CD4-positive, CD25-positive, alpha-beta regulatory T cell (primary cell): ENCODE measurements around the gene HSD17B8. TPM values are rescaled to one million over a fixed set of nuclear protein-coding genes. Genes with fewer than 3 reads are reported as not detected.

Source experiments
- ATAC-seq, 2 donors: fragments of 150-1000 bp; cut with Tn5 transposase; one replicate each; pipeline ENCODE4 v1.10.0; 2021; ENCODE audit warnings: low read depth in 2 of 2, moderate number of reproducible peaks in 2 of 2, moderate library complexity in 1 of 2
- DNase-seq, 3 donors: peaks; one replicate each; pipeline versions ENCODE4 v3.0.0 to v3.0.0-alpha.2; 2012 to 2022; ENCODE audit warnings: mixed read lengths in 1 of 3
- H3K27ac ChIP-seq: one replicate; pipeline ENCODE4 v1.7.0; 2013; ENCODE audit warnings: mild to moderate bottlenecking, low read length; ENCODE audit not compliant: insufficient read depth, poor library complexity, severe bottlenecking
- H3K27me3 ChIP-seq: one replicate; pipeline ENCODE4 v1.7.0; 2013; ENCODE audit warnings: low read length; ENCODE audit not compliant: control insufficient read depth, insufficient read depth
- H3K36me3 ChIP-seq: one replicate; pipeline ENCODE4 v1.7.0; 2013; ENCODE audit warnings: mild to moderate bottlenecking, low read length, moderate library complexity; ENCODE audit not compliant: control insufficient read depth, insufficient read depth
- H3K4me1 ChIP-seq: 2 replicates; pipeline ENCODE4 v1.7.0; 2013; ENCODE audit warnings: mild to moderate bottlenecking, low read length; ENCODE audit not compliant: insufficient read depth, control insufficient read depth, poor library complexity, severe bottlenecking
- H3K4me3 ChIP-seq: one replicate; pipeline ENCODE4 v1.7.0; 2013; ENCODE audit warnings: low read depth, mild to moderate bottlenecking, low read length, moderate library complexity
- H3K9me3 ChIP-seq, 2 experiments: 1 replicate in 1 of 2; 2 replicates in 1 of 2; pipeline ENCODE4 v1.7.0; 2013; ENCODE audit warnings: low read length in 2 of 2, mild to moderate bottlenecking in 1 of 2, moderate library complexity in 1 of 2; ENCODE audit not compliant: control insufficient read depth in 2 of 2
- H3K27ac Mint-ChIP-seq, 3 donors: one replicate each; pipeline ENCODE4 v1.8.0; 2020 to 2022; ENCODE audit warnings: mild to moderate bottlenecking in 3 of 3, mixed read lengths in 3 of 3, moderate library complexity in 2 of 3
- H3K27me3 Mint-ChIP-seq: one replicate; pipeline ENCODE4 v1.8.0; 2022; ENCODE audit warnings: mild to moderate bottlenecking, mixed read lengths
- H3K36me3 Mint-ChIP-seq: one replicate; pipeline ENCODE4 v1.8.0; 2020; ENCODE audit warnings: mixed read lengths
- H3K4me1 Mint-ChIP-seq, 4 donors: one replicate each; pipeline ENCODE4 v1.8.0; 2020 to 2022; ENCODE audit warnings: mixed read lengths in 4 of 4, mild to moderate bottlenecking in 1 of 4
- H3K4me3 Mint-ChIP-seq, 4 donors: one replicate each; pipeline ENCODE4 v1.8.0; 2020 to 2022; ENCODE audit warnings: mild to moderate bottlenecking in 4 of 4, mixed read lengths in 4 of 4, moderate library complexity in 3 of 4
- H3K9me3 Mint-ChIP-seq, 7 donors: one replicate each; pipeline ENCODE4 v1.8.0; 2020 to 2022; ENCODE audit warnings: mixed read lengths in 7 of 7, mild to moderate bottlenecking in 3 of 7, moderate library complexity in 2 of 7
- polyA plus RNA-seq, 4 donors: library from polyadenylated mRNA; unstranded; fragments of 300-500 nt; fragmentation: Illumina TruSeq; gene quantifications; one replicate each; pipeline ENCODE4 v1.2.3, GENCODE V29; 2021
- total RNA-seq: library from RNA; stranded (reverse); gene quantifications from one replicate; pipeline ENCODE4 v1.2.3, GENCODE V29; 2022

Gene HSD17B8
- total and polyA plus RNA-seq, 5 donors from 2014 or later, result 8.8 to 53.9 (median 38.3) TPM

- Histone ChIP-seq H3K27me3 (no peaks in the 10 kb centered on the region), H3K36me3 (no peaks in the 10 kb centered on the region), H3K9me3 (no peaks in the 10 kb centered on the region), H3K27ac (no peak overlapping the region), H3K4me3 (no peak overlapping the region), H3K4me1 (no peaks in the 10 kb centered on the region)
- H3K4me1 Mint-ChIP-seq, result no peaks in the 10 kb centered on the region
- no peak overlapping the region for H3K27ac Mint-ChIP-seq
- ATAC-seq, result no peak
- H3K36me3 Mint-ChIP-seq, result no peaks in the 10 kb centered on the region
- H3K4me3 Mint-ChIP-seq, result no peak overlapping the region
- no peaks in the 10 kb centered on the region for H3K9me3 Mint-ChIP-seq
- peaks cover 19% of the 10 kb centered on the region for H3K27me3 Mint-ChIP-seq
- no peak for DNase-seq
Measured at GRCh38 chr6:33168639-33169038, 35.8 kb upstream of the HSD17B8 start.

GRCh38 chr6:33169291-33170175 is 34.9 kb upstream of the HSD17B8 start:
- Mint-ChIP-seq H3K9me3 (no peaks in the 10 kb centered on the region), H3K27me3 (peaks cover 19% of the 10 kb centered on the region), H3K4me1 (no peaks in the 10 kb centered on the region), H3K36me3 (no peaks in the 10 kb centered on the region), H3K4me3 (no peak overlapping the region), H3K27ac (peak overlapping the region in 1 of 3 donors; percentile 56)
- Histone ChIP-seq H3K27ac (no peak overlapping the region), H3K9me3 (no peaks in the 10 kb centered on the region), H3K4me1 (no peaks in the 10 kb centered on the region), H3K4me3 (no peak overlapping the region), H3K27me3 (no peaks in the 10 kb centered on the region), H3K36me3 (no peaks in the 10 kb centered on the region)
- ATAC-seq (no peak), DNase-seq (no peak)

GRCh38 chr6:33170176-33171015 is 34.1 kb upstream of the HSD17B8 start:
- Mint-ChIP-seq H3K4me1 (no peaks in the 10 kb centered on the region), H3K27me3 (peaks cover 25% of the 10 kb centered on the region), H3K36me3 (no peaks in the 10 kb centered on the region), H3K4me3 (no peak overlapping the region), H3K9me3 (no peaks in the 10 kb centered on the region), H3K27ac (no peak overlapping the region)
- Histone ChIP-seq H3K27me3 (no peaks in the 10 kb centered on the region), H3K9me3 (no peaks in the 10 kb centered on the region), H3K4me1 (no peaks in the 10 kb centered on the region), H3K36me3 (no peaks in the 10 kb centered on the region), H3K27ac (no peak overlapping the region), H3K4me3 (no peak overlapping the region)
- no peak for ATAC-seq
- no peak for DNase-seq

GRCh38 chr6:33171016-33171879 is 33.2 kb upstream of the HSD17B8 start:
- no peak for ATAC-seq
- no peak overlapping the region for H3K4me3 ChIP-seq
- no peaks in the 10 kb centered on the region for H3K4me1 ChIP-seq
- no peak overlapping the region for H3K27ac Mint-ChIP-seq
- H3K27ac ChIP-seq, result no peak overlapping the region
- no peak overlapping the region for H3K4me3 Mint-ChIP-seq
- DNase-seq, result no peak
- peaks cover 25% of the 10 kb centered on the region for H3K27me3 Mint-ChIP-seq
- H3K36me3 Mint-ChIP-seq, result no peaks in the 10 kb centered on the region
- no peaks in the 10 kb centered on the region for H3K9me3 ChIP-seq
- H3K36me3 ChIP-seq, result no peaks in the 10 kb centered on the region
- no peaks in the 10 kb centered on the region for H3K27me3 ChIP-seq
- no peaks in the 10 kb centered on the region for H3K4me1 Mint-ChIP-seq
- H3K9me3 Mint-ChIP-seq, result peaks cover 0 to 1% (median 0%) of the 10 kb centered on the region in 7 donors

GRCh38 chr6:33171880-33172687 is 32.4 kb upstream of the HSD17B8 start:
- no peak overlapping the region for H3K4me3 Mint-ChIP-seq

GRCh38 chr6:33172688-33173534 is 31.5 kb upstream of the HSD17B8 start:
- no peaks in the 10 kb centered on the region for H3K27me3 ChIP-seq
- H3K4me1 Mint-ChIP-seq, result no peaks in the 10 kb centered on the region
- H3K27ac ChIP-seq, result no peak overlapping the region
- H3K27me3 Mint-ChIP-seq, result peaks cover 25% of the 10 kb centered on the region
- H3K9me3 Mint-ChIP-seq, result peaks cover 0 to 1% (median 0%) of the 10 kb centered on the region in 7 donors
- H3K36me3 Mint-ChIP-seq, result no peaks in the 10 kb centered on the region
- H3K4me3 Mint-ChIP-seq, result no peak overlapping the region
- H3K9me3 ChIP-seq, result no peaks in the 10 kb centered on the region
- DNase-seq (no peak), ATAC-seq (no peak)
- H3K36me3 ChIP-seq, result no peaks in the 10 kb centered on the region
- H3K27ac Mint-ChIP-seq, result peak overlapping the region in 2 of 3 donors; percentile 60 to 73
- no peak overlapping the region for H3K4me3 ChIP-seq
- H3K4me1 ChIP-seq, result no peaks in the 10 kb centered on the region

More at GRCh38 chr6:33171880-33172687, 32.4 kb upstream of the HSD17B8 start:
- Histone ChIP-seq H3K27me3 (no peaks in the 10 kb centered on the region), H3K4me1 (no peaks in the 10 kb centered on the region), H3K9me3 (no peaks in the 10 kb centered on the region), H3K4me3 (no peak overlapping the region), H3K36me3 (no peaks in the 10 kb centered on the region), H3K27ac (no peak overlapping the region)
- no peak for DNase-seq
- Mint-ChIP-seq H3K27ac (peak overlapping the region in 1 of 3 donors; percentile 73), H3K9me3 (peaks cover 0 to 1% (median 0%) of the 10 kb centered on the region in 7 donors), H3K4me1 (no peaks in the 10 kb centered on the region), H3K27me3 (peaks cover 21% of the 10 kb centered on the region), H3K36me3 (no peaks in the 10 kb centered on the region)
- no peak for ATAC-seq
